Sigmoid colon (tissue), 4 donors: ENCODE results near the gene MUC5B.

Source experiments
- EP300 ChIP-seq, 4 donors: sonication (generic); formaldehyde crosslinking; IDR thresholded peaks; one replicate each; pipeline ENCODE4 v1.6.1; 2017; ENCODE audit warnings: antibody characterized with exemption in 4 of 4
- POLR2A ChIP-seq, 2 donors: fragments of 450-650 bp; IDR thresholded peaks; one replicate each; pipeline ENCODE4 v1.6.1; 2016; ENCODE audit warnings: antibody characterized with exemption in 2 of 2, mild to moderate bottlenecking in 2 of 2, moderate library complexity in 2 of 2
- POLR2AphosphoS5 ChIP-seq, 4 donors: sonication (generic); formaldehyde crosslinking; IDR thresholded peaks; one replicate each; pipeline ENCODE4 v1.6.1; 2017; ENCODE audit warnings: antibody characterized with exemption in 4 of 4
- TF ChIP-seq, protein P1 (sequence below), 4 experiments: fragments of 450-650 bp in 3 of 4; fragments of 200-600 bp in 1 of 4; IDR thresholded peaks; one replicate each; pipeline ENCODE4 v1.5.1; 2016 to 2019; ENCODE audit warnings: antibody characterized with exemption in 4 of 4, mild to moderate bottlenecking in 3 of 4, moderate library complexity in 2 of 4

DNA sequence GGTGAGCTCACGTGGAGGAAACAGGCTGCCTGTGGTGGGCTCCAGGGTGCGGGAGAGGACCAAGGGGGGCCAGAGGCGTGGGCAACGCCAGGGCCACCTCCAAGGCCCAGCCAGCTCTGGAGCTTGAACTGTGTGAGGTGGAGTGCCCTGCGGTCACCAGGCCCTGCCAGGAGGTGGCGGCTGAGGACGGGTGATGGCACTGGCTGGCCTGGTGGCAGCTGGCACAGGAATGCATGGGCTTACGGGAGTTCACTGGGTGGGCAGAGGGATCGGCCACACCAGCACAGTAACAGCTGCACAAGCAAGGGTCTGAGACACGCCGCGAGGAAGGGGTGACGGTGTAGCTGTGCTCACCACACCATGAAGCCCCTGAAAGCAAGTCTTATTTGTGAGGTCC lies 70.8 kb downstream of the MUC5B start:
- TF ChIP-seq POLR2AphosphoS5 (IDR thresholded peaks at IDR 0.05) (no peak), POLR2A (IDR thresholded peaks at IDR 0.05) (no peak), EP300 (IDR thresholded peaks at IDR 0.05) (no peak)
- TF ChIP-seq, protein P1, sequence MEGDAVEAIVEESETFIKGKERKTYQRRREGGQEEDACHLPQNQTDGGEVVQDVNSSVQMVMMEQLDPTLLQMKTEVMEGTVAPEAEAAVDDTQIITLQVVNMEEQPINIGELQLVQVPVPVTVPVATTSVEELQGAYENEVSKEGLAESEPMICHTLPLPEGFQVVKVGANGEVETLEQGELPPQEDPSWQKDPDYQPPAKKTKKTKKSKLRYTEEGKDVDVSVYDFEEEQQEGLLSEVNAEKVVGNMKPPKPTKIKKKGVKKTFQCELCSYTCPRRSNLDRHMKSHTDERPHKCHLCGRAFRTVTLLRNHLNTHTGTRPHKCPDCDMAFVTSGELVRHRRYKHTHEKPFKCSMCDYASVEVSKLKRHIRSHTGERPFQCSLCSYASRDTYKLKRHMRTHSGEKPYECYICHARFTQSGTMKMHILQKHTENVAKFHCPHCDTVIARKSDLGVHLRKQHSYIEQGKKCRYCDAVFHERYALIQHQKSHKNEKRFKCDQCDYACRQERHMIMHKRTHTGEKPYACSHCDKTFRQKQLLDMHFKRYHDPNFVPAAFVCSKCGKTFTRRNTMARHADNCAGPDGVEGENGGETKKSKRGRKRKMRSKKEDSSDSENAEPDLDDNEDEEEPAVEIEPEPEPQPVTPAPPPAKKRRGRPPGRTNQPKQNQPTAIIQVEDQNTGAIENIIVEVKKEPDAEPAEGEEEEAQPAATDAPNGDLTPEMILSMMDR (IDR thresholded peaks at IDR 0.05) = peak in 1 of 4 experiments; percentile 6
